ENCODE measurements around the gene ME1. TPM values are rescaled to one million over a fixed set of nuclear protein-coding genes. Genes with fewer than 3 reads are reported as not detected.

ME1 gene
- total RNA-seq, 1 experiment from 2014 or later: 17.8 TPM

DNA sequence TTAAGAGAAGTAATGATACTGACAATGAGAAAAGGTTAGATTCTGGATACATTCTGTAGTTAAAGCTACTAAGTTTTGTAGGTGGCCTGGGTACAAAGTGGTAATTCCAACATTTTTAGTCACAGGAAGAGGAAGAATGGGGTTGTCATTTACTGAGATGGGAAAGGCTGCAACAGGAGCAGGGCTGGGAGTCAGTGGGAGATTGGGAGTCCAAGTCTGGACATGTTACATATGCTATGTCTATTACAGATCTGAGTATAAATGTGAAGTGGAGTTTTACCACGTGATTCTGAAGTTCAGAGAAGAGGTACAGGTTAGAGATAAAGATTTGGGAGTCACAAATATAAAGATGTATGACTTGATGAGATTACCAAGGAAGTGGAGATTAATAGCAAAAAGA is 121.5 kb downstream of the ME1 start:
- no TSS peak for BruUV-seq (replicated peaks)
- peak overlapping the region; percentile 53 for H3K27ac Mint-ChIP-seq (ENCODE audit: low read depth, unreplicated experiment)
- H3K36me3 Mint-ChIP-seq (ENCODE audit: insufficient read depth, unreplicated experiment): no peaks in the 10 kb centered on the region
- no peak for TF ChIP-seq CTCF (IDR thresholded peaks at IDR 0.05; ENCODE audit: unreplicated experiment)
- ChIA-PET CTCF (interaction anchor here (0.7 to 1.6 kb wide), 4 partner anchors 14 to 202 kb away, joined by 3 to 6 read pairs (median 4); no protein-coding TSS in a partner anchor), POLR2A (no interaction called here)
- H3K4me1 Mint-ChIP-seq (ENCODE audit: insufficient read depth, unreplicated experiment): peaks cover 13% of the 10 kb centered on the region
- DNase-seq (ENCODE audit: unreplicated experiment): peak; percentile 14
- H3K27me3 Mint-ChIP-seq (ENCODE audit: insufficient read depth, unreplicated experiment): no peaks in the 10 kb centered on the region
- intact Hi-C loops (cut with micrococcal nuclease): no loop called here
- no peaks in the 10 kb centered on the region for H3K9me3 Mint-ChIP-seq (ENCODE audit: unreplicated experiment)
- H3K4me3 Mint-ChIP-seq (ENCODE audit: unreplicated experiment): no peak overlapping the region

- no peaks in the 10 kb centered on the region for H3K36me3 Mint-ChIP-seq (ENCODE audit: insufficient read depth, unreplicated experiment)
- no peak for DNase-seq (ENCODE audit: unreplicated experiment)
- peaks cover 13% of the 10 kb centered on the region for H3K4me1 Mint-ChIP-seq (ENCODE audit: insufficient read depth, unreplicated experiment)
- intact Hi-C loops (cut with micrococcal nuclease): no loop called here
- POLR2A ChIA-PET: no interaction called here
- no peak for TF ChIP-seq CTCF (IDR thresholded peaks at IDR 0.05; ENCODE audit: unreplicated experiment)
- H3K4me3 Mint-ChIP-seq (ENCODE audit: unreplicated experiment): no peak overlapping the region
- BruUV-seq (replicated peaks): no TSS peak
- CTCF ChIA-PET: interaction anchor here (0.6 to 1.6 kb wide), 5 partner anchors 13 to 203 kb away, joined by 3 to 7 read pairs (median 4); partner anchors contain the start of gene PRSS35
- H3K9me3 Mint-ChIP-seq (ENCODE audit: unreplicated experiment): no peaks in the 10 kb centered on the region
- H3K27me3 Mint-ChIP-seq (ENCODE audit: insufficient read depth, unreplicated experiment): no peaks in the 10 kb centered on the region
- H3K27ac Mint-ChIP-seq (ENCODE audit: low read depth, unreplicated experiment): peak overlapping the region; percentile 53
These were observed 122.0 kb downstream of the ME1 start for GRCh38 chr6:83308833-83309232.

GRCh38 chr6:83307849-83308248 is 123.0 kb downstream of the ME1 start:
- Mint-ChIP-seq H3K9me3 (ENCODE audit: unreplicated experiment) (no peaks in the 10 kb centered on the region), H3K36me3 (ENCODE audit: insufficient read depth, unreplicated experiment) (no peaks in the 10 kb centered on the region), H3K27me3 (ENCODE audit: insufficient read depth, unreplicated experiment) (no peaks in the 10 kb centered on the region), H3K27ac (ENCODE audit: low read depth, unreplicated experiment) (no peak overlapping the region), H3K4me3 (ENCODE audit: unreplicated experiment) (no peak overlapping the region), H3K4me1 (ENCODE audit: insufficient read depth, unreplicated experiment) (peaks cover 13% of the 10 kb centered on the region)
- ChIA-PET POLR2A (no interaction called here), CTCF (interaction anchor here (0.6 to 1.6 kb wide), 4 partner anchors 72 to 386 kb away, joined by 3 to 4 read pairs (median 4); partner anchors contain the start of gene PRSS35)
- no peak for TF ChIP-seq CTCF (IDR thresholded peaks at IDR 0.05; ENCODE audit: unreplicated experiment)
- no TSS peak for BruUV-seq (replicated peaks)
- intact Hi-C loops (cut with micrococcal nuclease): no loop called here
- DNase-seq (ENCODE audit: unreplicated experiment): no peak

DNA sequence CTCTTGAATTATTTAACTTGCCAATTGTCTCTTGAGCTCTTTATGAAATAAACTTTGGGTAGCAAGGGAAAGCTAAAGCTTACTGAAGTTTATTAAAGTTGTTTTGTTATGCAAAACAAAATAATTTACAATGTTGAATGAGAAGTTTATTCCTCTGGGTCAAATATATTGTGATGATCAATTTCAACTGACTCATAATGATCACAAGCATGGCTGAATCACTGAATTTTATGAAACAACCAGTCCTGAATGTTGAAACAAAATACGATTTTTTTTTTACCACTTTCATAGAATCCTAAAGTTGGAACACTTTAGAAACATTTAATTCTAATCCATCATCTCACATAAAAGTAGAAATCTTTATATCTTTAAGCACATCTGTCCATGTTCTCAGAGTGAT is 127.4 kb downstream of the ME1 start:
- BruUV-seq (replicated peaks): no TSS peak
- intact Hi-C loops (cut with micrococcal nuclease): no loop called here
- Mint-ChIP-seq H3K36me3 (ENCODE audit: insufficient read depth, unreplicated experiment) (peaks cover 5% of the 10 kb centered on the region), H3K27me3 (ENCODE audit: insufficient read depth, unreplicated experiment) (no peaks in the 10 kb centered on the region), H3K4me3 (ENCODE audit: unreplicated experiment) (no peak overlapping the region), H3K9me3 (ENCODE audit: unreplicated experiment) (no peaks in the 10 kb centered on the region), H3K4me1 (ENCODE audit: insufficient read depth, unreplicated experiment) (no peaks in the 10 kb centered on the region), H3K27ac (ENCODE audit: low read depth, unreplicated experiment) (no peak overlapping the region)
- no peak for DNase-seq (ENCODE audit: unreplicated experiment)
- CTCF ChIA-PET: no interaction called here
- POLR2A ChIA-PET: no interaction called here
- TF ChIP-seq CTCF (IDR thresholded peaks at IDR 0.05; ENCODE audit: unreplicated experiment): no peak
